Measurements from ENCODE around the gene KLHL25.
A peak's percentile ranks its signal among the peaks of the same experiment; 100 is the strongest.

KLHL25 gene

DNA sequence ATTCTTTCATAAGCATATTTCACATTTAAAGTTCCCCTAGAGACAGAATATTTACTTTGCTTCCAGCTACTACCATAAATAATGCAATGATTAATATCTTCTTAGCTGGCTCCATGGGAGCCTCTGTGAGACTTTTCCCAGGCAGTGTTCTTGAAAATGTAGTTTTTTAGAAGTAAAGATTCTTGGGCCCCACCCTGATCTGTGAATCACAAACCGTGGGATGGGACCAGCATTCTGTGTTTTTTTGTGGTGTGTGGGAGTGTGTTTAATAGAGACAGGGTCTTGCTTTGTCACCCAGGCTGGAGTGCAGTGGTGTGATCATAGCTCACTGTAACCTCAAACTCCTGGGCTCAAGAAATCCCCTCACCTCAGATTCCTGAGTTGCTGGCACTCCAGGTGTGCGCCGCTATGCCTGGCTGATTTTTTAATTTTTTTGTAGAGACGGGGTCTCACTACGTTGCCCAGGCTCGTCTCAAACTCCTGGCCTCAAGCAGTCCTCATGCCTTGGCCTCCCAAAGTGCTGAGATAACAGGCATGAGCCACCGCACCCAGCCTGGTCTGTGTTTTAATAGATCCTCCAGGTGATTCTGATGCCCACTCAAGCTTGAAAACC is 83.0 kb downstream of the KLHL25 start:
- peak; percentile 72 for DNase-seq

DNA sequence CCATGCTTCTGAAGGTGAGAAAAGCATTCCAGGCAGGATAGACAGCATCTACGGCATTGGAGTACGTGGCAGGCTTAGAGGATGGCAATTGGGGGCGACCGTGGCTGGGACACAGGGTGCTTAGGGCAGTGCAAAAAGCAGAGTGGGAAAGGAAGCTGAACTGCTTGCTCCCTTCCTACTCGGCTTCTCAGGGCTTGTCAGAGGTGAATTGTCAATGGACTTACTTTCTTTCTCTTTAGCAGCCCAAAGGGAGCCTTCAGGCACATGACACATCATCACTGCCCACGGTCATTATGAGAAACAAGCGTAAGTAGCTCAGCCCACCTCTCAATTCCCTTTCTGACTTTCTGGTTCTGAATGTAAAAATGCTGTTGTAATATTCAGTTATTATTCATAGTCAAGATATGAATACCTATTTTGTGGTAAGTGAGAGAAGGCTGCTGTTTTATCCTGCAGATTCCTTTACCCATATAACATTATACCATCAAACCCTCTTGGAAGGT is 84.3 kb downstream of the KLHL25 start:
- peak; percentile 71 for DNase-seq

All from activated effector memory CD4-positive, alpha-beta T cell treated with anti-CD3 and anti-CD28 coated beads, Interleukin-2, amount 50 U/mL, for 16 hours (primary cell).